GM21390 (cell line): Measurements from ENCODE around the gene ZNF224.
A peak's percentile ranks its signal among the peaks of the same experiment; 100 is the strongest.

ENCODE experiments used
- ATAC-seq: cut with Tn5 transposase; IDR thresholded peaks from one replicate; pipeline ENCODE4 v1.9.1; 2021; ENCODE audit not compliant: unreplicated experiment

ZNF224 gene

GRCh38 chr19:44093931-44094765 lies at the start of gene ZNF224:
Gene ZNF224 (plus strand): TSS chr19:44094361. CDS start chr19:44097874, 3,513 bp downstream.
- peak; percentile 76 for ATAC-seq

DNA sequence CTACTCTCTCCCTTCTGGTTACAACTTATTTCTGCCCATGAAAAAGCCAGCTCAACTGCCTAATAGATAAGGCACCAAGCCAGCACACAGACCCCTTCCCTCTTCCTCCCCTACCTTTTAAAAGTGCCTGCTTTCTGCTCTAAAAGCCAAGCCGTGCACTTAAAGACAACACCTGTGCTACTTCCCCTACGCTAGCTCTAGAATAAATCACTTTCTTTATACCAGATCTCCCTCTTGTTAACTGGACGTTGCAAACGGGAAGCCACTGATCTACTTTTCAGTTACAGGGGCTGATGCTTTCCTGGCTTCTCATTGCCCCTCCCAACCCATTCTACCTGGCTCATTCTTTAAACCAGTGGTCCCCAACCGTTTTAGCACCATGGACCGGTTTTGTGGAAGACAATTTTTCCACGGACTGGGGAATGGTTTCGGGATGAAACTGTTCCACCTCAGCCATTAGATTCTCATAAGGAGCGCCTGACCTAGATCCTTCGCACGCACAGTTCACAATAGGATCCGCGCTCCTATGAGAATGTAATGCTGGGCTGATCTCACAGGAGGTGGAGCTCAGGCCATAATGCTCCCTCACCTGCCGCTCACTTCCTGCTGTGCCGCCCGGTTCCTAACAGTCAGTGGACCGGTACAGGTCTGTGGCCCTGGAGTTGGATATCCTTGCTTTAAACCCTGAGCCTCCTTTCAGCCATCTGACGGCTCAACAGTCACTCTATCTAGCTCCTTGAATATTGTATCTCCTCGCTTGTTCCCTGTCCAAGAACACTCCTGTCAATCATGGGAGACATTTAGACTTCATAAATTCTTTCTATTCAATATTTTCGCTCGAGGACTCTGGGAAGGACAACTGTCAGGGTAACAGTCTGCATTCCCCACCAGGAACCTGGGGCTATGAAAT lies 43.2 kb upstream of the ZNF224 start:
- ATAC-seq, result no peak

GRCh38 chr19:44051650-44052402 lies 42.3 kb upstream of the ZNF224 start, which contains the start of gene ZNF223:
Gene ZNF223 (plus strand): TSS chr19:44052036. CDS start chr19:44055177, 3,141 bp downstream.
- ATAC-seq, result peak; percentile 67

DNA sequence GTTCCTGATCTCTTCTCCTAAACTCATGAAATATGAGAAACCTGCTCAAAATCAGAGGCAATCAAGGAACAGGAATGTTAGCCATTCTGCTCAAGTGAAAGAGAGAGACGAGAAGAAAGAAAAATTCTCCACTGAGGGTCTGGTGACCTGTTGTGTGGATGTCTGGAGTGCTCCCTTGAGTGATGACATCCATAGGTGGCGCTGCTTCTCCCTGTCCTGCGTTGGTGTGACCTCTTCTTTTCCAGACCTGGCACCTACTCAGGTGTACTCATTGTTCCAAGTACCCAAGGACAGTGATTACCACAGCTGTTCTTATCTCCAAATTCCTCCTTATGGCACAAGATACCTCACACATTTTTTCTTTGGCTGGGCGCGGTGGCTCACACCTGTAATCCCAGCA lies 38.3 kb upstream of the ZNF224 start:
- ATAC-seq, result no peak

DNA sequence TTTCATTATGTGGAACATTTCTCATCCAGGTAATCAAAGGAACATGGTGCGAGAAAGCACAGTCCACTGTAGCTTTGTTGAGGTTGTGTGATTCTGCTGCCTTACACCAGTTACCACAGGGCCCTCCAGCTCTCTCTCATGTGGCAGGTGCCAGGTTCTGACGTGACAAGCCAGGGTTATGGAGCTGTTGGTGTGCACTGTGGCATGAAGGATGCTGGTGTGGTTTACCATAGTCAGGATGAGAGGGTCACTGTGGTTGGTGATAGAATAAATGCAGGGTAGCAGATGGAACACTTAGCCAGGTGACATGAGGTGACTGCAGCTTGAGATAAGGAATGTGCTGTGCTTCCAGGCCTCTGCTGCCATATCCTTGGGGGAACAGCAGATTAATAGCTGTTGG lies 34.9 kb upstream of the ZNF224 start:
- no peak for ATAC-seq

DNA sequence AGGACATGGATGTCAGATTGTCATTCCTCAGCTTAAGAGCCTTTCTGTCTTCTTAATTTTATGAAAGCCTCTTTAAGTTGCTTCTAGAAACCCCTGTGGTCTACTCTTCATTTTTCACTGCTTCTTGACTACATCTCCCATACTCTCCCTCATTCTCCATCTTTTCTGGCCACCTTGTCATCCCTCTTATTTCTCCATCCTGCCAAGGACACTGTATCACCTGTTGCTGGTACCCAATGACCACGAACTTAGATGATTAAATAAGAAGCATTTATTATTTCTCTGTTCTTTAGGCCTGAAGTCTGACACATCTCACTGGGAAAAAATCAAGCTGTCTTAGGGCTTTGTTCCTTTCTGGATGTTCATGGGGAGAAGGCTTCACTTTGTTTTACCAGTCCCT lies 33.1 kb upstream of the ZNF224 start:
- ATAC-seq, result no peak

DNA sequence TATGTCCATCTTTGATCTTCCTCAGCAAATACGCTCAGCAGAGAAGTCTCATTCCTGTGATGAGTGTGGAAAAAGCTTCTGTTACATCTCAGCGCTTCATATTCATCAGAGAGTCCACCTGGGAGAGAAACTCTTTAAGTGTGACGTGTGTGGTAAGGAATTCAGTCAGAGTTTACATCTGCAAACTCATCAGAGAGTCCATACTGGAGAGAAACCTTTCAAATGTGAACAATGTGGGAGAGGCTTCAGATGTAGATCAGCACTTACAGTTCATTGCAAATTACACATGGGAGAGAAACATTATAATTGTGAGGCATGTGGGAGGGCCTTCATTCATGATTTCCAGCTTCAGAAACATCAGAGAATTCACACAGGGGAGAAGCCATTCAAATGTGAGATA lies 27.9 kb upstream of the ZNF224 start:
- ATAC-seq, result no peak

GRCh38 chr19:44069415-44069814 lies 24.7 kb upstream of the ZNF224 start:
- no peak for ATAC-seq

GRCh38 chr19:44071824-44072542 lies 22.2 kb upstream of the ZNF224 start, which contains the start of gene ZNF284:
Gene ZNF284 (plus strand): TSS chr19:44072159. CDS start chr19:44076390, 4,231 bp downstream.
- peak; percentile 98 for ATAC-seq

- ATAC-seq, result no peak
Measured at GRCh38 chr19:44072543-44073401, 21.4 kb upstream of the ZNF224 start.

- ATAC-seq, result no peak
Measured at GRCh38 chr19:44076325-44076724, 17.8 kb upstream of the ZNF224 start.

DNA sequence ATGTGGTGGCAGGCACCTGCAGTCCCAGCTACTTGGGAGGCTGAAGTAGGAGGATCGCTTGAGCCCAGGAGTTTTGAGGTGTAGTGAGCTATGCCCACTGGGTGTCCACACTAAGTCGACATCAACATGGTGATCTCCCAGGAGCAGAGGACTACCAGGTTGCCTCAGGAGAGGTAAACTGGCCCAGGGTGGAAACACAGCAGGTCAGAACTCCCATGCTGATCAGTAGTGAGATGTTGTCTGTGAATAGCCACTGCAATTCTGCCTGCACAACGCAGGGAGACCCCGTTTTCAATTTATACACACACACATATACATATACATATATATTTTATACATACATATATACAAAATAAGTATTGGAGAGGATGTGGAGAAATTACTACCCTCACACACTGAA lies 2.1 kb upstream of the ZNF224 start:
- no peak for ATAC-seq

GRCh38 chr19:44107751-44108150 lies 13.6 kb downstream of the ZNF224 start:
- ATAC-seq, result no peak

GRCh38 chr19:44109458-44109857 lies 15.3 kb downstream of the ZNF224 start:
- no peak for ATAC-seq

DNA sequence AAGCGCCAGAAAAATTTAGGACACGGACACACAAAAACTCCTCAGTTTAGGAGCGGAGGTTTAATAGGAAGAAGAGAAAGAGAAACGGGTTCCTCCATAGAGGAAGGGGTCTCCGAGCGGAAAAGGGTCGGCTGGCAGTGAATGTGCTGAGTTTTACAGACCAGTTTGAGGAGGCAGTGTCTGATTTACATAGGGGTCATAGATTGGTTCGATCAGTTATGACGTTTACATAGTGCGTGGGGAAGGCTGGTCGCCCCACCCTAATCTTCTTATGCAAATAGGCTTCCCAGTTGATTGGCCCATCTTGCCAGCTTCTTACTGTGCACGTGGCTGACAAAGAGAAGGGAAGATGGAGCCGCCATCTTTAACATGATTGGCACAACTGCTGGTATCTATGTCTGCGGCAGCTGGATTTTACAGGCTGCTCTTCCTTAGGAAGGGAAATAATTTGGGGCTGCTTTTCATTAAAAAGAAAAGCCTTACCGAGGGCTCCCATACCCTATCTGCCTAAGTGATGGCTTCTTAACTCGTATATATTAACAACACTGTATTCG lies 17.8 kb downstream of the ZNF224 start:
- no peak for ATAC-seq

GRCh38 chr19:44112802-44113137 lies 18.6 kb downstream of the ZNF224 start:
- no peak for ATAC-seq

GRCh38 chr19:44113138-44113783 lies 19.1 kb downstream of the ZNF224 start, which contains the start of gene ZNF225:
Gene ZNF225 (plus strand): TSS chr19:44113399. CDS start chr19:44115828, 2,429 bp downstream.
- peak; percentile 91 for ATAC-seq

GRCh38 chr19:44113784-44114390 lies 19.7 kb downstream of the ZNF224 start:
- ATAC-seq, result no peak
